GM20431 (cell line): ENCODE measurements around the gene CCNC.

Source experiments
- in situ Hi-C: fragments of 300-500 bp; cut with MseI, MboI; formaldehyde crosslinking; loops from one replicate; pipeline ENCODE4 v1.15.0; 2020; ENCODE audit warnings: low sequenced_read_pairs; ENCODE audit not compliant: unreplicated experiment

CCNC gene

GRCh38 chr6:99550046-99550748, 18.3 kb downstream of the CCNC start:
- in situ Hi-C loops = no loop called here

DNA sequence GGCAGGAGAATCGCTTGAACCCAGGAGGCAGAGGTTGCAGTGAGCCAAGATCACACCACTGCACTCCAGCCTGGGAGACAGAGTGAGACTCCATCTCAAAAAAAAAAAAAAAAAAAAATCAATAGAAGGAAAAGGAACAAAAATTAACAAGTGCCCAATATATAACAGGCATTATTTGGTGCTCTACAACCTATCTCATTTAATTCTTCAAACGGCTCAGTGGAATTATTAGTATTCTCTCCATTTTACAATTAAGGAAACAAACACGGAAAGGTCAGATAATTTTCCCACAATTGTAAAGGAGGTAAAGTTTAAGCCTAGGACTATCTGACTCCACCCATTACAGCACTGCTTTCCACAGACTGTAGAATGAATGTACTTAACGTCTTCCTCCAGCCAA, 19.8 kb downstream of the CCNC start:
- in situ Hi-C loops = no loop called here

DNA sequence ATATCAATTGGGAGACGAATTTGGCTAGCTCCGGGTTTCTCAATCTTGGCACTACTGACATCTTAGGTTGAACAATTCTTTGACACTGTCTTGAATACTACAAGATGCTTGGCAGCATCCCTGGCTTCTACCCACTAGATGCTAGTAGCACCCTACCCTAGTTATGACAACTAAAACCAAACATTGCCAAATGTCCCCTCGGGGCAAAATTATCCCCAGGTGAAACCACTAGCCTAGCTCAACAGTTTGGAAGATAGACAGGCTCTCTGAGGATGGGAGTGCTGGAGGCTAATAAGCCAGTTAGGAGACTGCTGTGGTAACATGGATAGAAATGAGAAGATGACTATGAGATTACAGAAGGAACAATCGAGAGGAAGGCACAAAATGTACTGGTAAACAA, 20.9 kb downstream of the CCNC start:
- in situ Hi-C loops = no loop called here

DNA sequence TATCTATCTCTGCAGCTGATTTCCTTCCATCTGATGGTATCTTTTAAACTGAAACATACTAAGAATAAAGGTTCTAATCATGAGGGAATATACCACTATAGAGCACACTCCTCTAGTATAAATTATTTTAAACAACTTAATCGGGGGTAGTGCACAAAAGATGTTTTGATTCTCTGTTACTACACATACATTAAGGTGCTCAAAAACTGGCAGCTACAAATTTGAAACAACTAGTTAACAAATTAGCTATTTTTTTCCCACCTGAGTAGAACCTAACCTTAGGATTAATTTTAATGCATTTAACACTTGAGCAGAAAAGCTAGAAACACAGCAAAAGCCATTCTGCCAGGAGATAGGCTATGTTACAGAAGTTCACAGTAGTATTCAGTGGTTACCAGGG, 23.0 kb downstream of the CCNC start:
- in situ Hi-C loops = no loop called here

DNA sequence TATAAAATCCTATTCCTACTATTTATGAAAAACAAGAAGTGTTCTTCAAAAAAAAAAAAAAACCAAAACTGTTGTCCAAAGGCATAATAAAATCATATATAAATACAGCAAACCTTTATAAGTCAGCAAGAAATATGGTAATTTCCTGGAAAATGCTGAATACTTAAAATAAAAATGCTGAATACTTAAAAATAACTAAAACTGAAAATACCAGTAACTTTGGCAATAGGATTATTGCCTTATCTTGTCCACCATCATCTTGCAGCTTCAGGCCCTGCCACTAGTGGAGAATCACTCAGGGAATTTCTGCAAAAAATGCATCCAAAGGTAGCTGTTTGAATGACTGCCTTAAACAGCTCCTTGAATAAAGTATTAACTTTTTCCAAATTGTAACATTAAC, 24.5 kb downstream of the CCNC start:
- in situ Hi-C loops = no loop called here

GRCh38 chr6:99530627-99531026, 37.8 kb downstream of the CCNC start:
- in situ Hi-C loops = no loop called here

DNA sequence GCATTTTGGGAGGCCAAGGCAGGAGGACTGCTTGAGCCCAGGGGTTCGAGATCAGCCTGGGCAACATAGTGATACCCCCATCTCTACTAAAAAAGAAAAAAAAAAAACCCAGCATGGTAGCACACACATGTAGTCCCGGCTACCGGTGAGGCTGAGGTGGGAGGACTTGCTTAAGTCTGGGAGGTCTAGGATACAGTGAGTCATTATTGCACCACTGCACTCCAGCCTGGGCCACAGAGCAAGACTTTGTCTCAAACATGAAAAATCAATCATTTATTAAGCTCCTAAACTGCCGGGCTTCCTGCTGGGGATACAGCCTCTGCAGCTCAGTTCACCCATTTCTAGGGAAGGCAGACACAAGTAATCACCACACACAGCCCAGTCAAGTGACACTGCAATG, 45.9 kb downstream of the CCNC start:
- in situ Hi-C loops = no loop called here

- in situ Hi-C loops = no loop called here
Observed at GRCh38 chr6:99521633-99522151, 46.8 kb downstream of the CCNC start.

DNA sequence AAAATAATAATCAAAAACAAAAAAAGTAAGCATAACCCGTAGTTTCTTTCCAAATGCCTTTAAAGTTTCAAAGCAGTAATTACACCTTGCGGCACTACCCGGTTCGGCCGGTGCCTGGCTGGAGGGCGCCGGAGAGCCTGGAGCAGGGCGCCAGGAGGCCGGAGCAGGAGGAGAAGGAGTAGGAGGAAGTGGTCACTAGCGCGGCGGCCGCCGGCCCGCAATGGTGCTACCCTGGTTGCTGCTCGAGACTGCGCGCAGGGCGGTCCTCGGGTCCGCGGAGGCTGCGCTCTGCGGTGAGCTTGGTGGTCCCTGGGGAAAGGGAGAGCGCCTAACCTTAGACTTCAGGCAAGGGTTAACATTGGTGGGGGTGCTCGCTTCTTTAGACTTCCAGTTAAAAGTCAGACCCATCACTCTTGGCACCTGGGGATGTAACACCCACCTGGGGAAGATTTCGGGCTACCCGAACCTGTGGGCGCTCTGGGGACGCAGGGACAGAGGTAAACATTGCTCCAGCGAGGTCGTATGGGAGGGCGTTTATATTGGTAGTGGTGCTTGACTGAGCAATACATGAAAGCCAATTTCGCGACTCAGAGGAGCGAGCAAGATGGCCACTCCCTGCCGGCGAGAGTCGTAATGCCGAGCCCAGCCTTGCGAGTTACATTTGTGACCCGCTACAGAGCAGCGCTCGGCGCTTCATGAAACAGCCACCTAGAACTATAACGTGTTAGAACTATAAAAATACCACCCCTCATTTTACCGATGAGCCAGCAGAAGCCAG, 47.4 kb downstream of the CCNC start:
- in situ Hi-C loops = no loop called here

GRCh38 chr6:99519446-99519845, 49.0 kb downstream of the CCNC start:
- in situ Hi-C loops = no loop called here

- in situ Hi-C loops = no loop called here
Observed at GRCh38 chr6:99514089-99514488, 54.4 kb downstream of the CCNC start.

GRCh38 chr6:99512033-99512432, 56.4 kb downstream of the CCNC start:
- in situ Hi-C loops = no loop called here

DNA sequence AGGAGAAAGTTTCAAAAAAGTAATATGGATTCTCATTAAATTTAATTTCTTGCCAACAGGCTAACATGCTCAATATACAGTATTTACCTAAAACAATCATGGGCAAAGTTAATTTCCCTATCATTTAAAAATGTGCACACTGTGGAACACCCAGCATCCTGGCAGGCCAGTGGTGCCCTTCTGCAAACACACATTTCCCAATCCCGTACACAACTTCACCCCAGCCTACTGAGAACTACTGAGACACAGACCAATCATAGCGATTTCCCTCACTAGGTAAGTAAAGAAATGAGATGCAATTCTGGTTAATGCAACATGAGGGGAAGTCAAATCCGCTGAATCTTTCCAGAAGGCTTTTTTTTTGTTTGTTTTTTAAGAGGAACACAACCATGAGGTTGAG, 60.8 kb downstream of the CCNC start:
- in situ Hi-C loops = no loop called here

DNA sequence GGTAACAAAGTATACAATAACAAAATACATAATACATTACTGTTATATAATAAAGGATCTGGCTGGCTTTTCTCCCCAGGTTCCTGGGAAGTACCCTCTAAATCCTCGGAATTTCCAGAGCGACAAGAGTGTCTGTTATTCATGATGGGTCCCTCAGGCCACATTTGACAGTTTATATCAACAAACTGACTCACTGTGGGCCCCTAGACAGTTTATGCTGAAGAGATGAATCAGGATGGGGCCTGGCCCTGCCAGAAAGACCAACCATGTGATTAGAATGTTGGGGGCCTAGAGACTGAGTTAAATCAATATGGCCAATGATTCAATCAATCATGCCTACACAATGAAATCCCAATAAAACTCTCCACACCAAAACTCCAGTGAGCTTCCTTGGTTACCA, 66.7 kb downstream of the CCNC start:
- in situ Hi-C loops = no loop called here

GRCh38 chr6:99498421-99498820, 70.0 kb downstream of the CCNC start:
- in situ Hi-C loops = no loop called here

- in situ Hi-C loops = no loop called here
Observed at GRCh38 chr6:99495466-99495865, 73.0 kb downstream of the CCNC start.
